GM12878 (cell line): ENCODE results near the gene ZBED5. TPM values are rescaled to one million over a fixed set of nuclear protein-coding genes. Genes with fewer than 3 reads are reported as not detected.

ENCODE experiments used
- BMI1 ChIP-seq: fragments of 450-650 bp; IDR thresholded peaks from 2 replicates; pipeline ENCODE4 v1.6.1; 2016; ENCODE audit warnings: mild to moderate bottlenecking, moderate library complexity, borderline replicate concordance
- CHD4 ChIP-seq: fragments of 200-600 bp; sonication (generic); IDR thresholded peaks from 2 replicates; pipeline ENCODE4 v1.6.1; 2016; ENCODE audit warnings: mild to moderate bottlenecking
- ELK1 ChIP-seq: IDR thresholded peaks from 2 replicates; pipeline ENCODE4 v1.6.1; 2012; ENCODE audit warnings: low read depth, low read length, improper control_type of control experiment
- IRF5 ChIP-seq: fragments of 450-650 bp; IDR thresholded peaks from 2 replicates; pipeline ENCODE4 v1.6.1; 2017; ENCODE audit warnings: borderline replicate concordance
- JUND ChIP-seq: IDR thresholded peaks from 2 replicates; pipeline ENCODE4 v1.6.1; 2012; ENCODE audit warnings: low read depth, mild to moderate bottlenecking, low read length, improper control_type of control experiment, moderate library complexity
- KDM1A ChIP-seq: fragments of 200-600 bp; sonication (generic); IDR thresholded peaks from 2 replicates; pipeline ENCODE4 v1.6.1; 2016; ENCODE audit warnings: borderline replicate concordance
- KLF5 ChIP-seq: fragments of 450-650 bp; IDR thresholded peaks from 2 replicates; pipeline ENCODE4 v1.6.1; 2014; ENCODE audit warnings: mild to moderate bottlenecking; ENCODE audit not compliant: partially characterized antibody
- LARP7 ChIP-seq: fragments of 450-650 bp; IDR thresholded peaks from 2 replicates; pipeline ENCODE4 v1.6.1; 2017; ENCODE audit warnings: mild to moderate bottlenecking
- MTA2 ChIP-seq: fragments of 450-650 bp; IDR thresholded peaks from 2 replicates; pipeline ENCODE4 v1.6.1; 2016; ENCODE audit warnings: low read depth, mild to moderate bottlenecking, moderate library complexity
- MXI1 ChIP-seq: fragments of 150-350 bp; IDR thresholded peaks from 2 replicates; pipeline ENCODE4 v1.6.1; 2011; ENCODE audit warnings: low read depth, mild to moderate bottlenecking, inconsistent platforms, low read length, improper control_type of control experiment
- MYC ChIP-seq: IDR thresholded peaks from 2 replicates; pipeline ENCODE4 v1.6.1; 2011; ENCODE audit warnings: mild to moderate bottlenecking, low read length, moderate library complexity, inconsistent platforms; ENCODE audit not compliant: insufficient read depth, insufficient replicate concordance, insufficient read length, severe bottlenecking
- NFYA ChIP-seq: IDR thresholded peaks from 2 replicates; pipeline ENCODE4 v1.6.1; 2011; ENCODE audit warnings: low read depth, mild to moderate bottlenecking, low read length, improper control_type of control experiment, borderline replicate concordance
- PAX8 ChIP-seq: fragments of 450-650 bp; IDR thresholded peaks from 2 replicates; pipeline ENCODE4 v1.6.1; 2017; ENCODE audit warnings: mild to moderate bottlenecking, moderate library complexity
- RB1 ChIP-seq: fragments of 450-650 bp; formaldehyde crosslinking; IDR thresholded peaks from 2 replicates; pipeline ENCODE4 v1.6.1; 2017; ENCODE audit warnings: mild to moderate bottlenecking, borderline replicate concordance
- RCOR1 ChIP-seq: conservative IDR thresholded peaks from 2 replicates; pipeline ENCODE4 v1.6.1; 2012; ENCODE audit warnings: low read depth, low read length, improper control_type of control experiment
- STAT1 ChIP-seq: fragments of 450-650 bp; conservative IDR thresholded peaks from 2 replicates; pipeline ENCODE4 v1.6.1; 2014; ENCODE audit warnings: antibody characterized with exemption, mild to moderate bottlenecking
- SUPT20H ChIP-seq: IDR thresholded peaks from 2 replicates; pipeline ENCODE4 v1.6.1; 2011; ENCODE audit warnings: low read depth, mild to moderate bottlenecking, low read length, moderate library complexity, borderline replicate concordance; ENCODE audit not compliant: control insufficient read depth
- TAF1 ChIP-seq: IDR thresholded peaks from 2 replicates; pipeline ENCODE4 v1.6.1; 2011; ENCODE audit warnings: mild to moderate bottlenecking, low read depth, low read length, borderline replicate concordance
- TCF3 ChIP-seq: IDR thresholded peaks from 2 replicates; pipeline ENCODE4 v1.6.1; 2012; ENCODE audit warnings: low read depth, mild to moderate bottlenecking, low read length, borderline replicate concordance; ENCODE audit not compliant: insufficient read depth
- TCF7 ChIP-seq: IDR thresholded peaks from 2 replicates; pipeline ENCODE4 v1.6.1; 2014; ENCODE audit warnings: antibody characterized with exemption, borderline replicate concordance
- YBX1 ChIP-seq: fragments of 450-650 bp; IDR thresholded peaks from 2 replicates; pipeline ENCODE4 v1.6.1; 2016; ENCODE audit warnings: antibody characterized with exemption
- ZBTB11 ChIP-seq: fragments of 450-650 bp; formaldehyde crosslinking; IDR thresholded peaks from 2 replicates; pipeline ENCODE4 v1.5.0; 2022; ENCODE audit warnings: mild to moderate bottlenecking, missing genetic modification characterization
- ZNF274 ChIP-seq: IDR thresholded peaks from one replicate; pipeline ENCODE4 v1.8.0; 2011; ENCODE audit not compliant: insufficient read length, insufficient read depth
- polyA plus RNA-seq, 11 experiments: library from polyadenylated mRNA; depleted of rRNA in 4 of 11; unstranded in 6 of 11; stranded (reverse) in 5 of 11; fragments of >200 nt; fragmentation: Nextera tagmentation in 4 of 11; fragmentation: Illumina TruSeq in 1 of 11; extraction: Ambion mirVana in 4 of 11; extraction: Trizol in 1 of 11; gene quantifications; 1 replicate in 1 of 11; 2 replicates in 10 of 11; pipeline versions ENCODE4 v1.2.1 to v1.2.3, GENCODE V29; 2011 to 2016; ENCODE audit warnings: inconsistent platforms in 2 of 11, missing spikeins in 2 of 11, low read depth in 1 of 11
- total RNA-seq, 4 experiments: library from RNA; depleted of rRNA in 3 of 4; stranded (reverse); fragments of >200 nt in 3 of 4; fragmentation: Illumina TruSeq in 1 of 4; extraction: Trizol in 1 of 4; gene quantifications; 2 replicates each; pipeline versions ENCODE4 v1.2.1 to v1.2.3, GENCODE V29; 2013 to 2021
- TF ChIP-seq, protein P1 (sequence below): IDR thresholded peaks from 2 replicates; pipeline ENCODE4 v1.6.1; 2011; ENCODE audit warnings: low read depth, low read length, improper control_type of control experiment, borderline replicate concordance

ZBED5 gene
- total and polyA plus RNA-seq, 10 of the 15 experiments (the other 5 are each of a cell fraction or from before 2014, with no cell fraction given), result 27.3 to 86.8 (median 37.6) TPM

DNA sequence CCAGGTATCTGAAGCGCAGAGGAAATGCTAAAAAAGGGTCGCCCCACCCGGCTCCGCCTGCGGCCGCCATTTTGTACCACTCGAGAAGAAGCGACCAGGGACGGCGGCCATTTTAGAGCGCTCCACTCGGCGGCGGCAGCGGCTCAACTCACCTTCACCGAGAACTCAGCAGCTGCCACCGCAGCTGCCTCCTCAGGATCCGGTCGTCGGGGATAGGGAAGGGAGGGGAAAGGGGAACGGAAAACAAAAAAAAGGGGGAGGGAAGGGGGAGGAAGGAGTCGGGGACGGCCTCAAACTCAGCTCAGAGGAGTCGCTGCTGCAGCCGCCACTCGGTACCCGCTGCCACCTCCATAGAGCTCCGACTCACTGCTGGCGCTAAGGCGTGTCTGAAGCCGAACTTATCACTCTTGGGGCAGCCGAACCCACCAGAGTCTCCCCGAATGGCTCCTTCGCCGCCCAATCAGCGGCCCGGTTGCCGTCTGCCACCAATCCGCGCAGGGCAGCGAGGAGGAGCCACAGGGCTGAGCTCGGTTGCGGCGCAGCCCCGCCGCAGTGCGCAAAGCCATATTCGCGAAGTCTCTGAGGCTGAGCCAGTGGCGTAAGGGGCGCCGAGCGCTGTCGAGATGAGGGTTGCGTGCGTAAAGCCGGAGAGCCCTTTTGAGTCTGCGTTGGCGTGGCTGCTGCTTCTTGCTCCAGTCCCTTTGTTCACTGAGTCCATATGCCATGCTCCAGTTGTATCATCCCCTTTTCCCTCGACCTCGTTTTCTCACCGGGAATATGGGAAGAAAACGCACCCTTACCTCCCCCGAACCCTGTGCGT is 49.1 kb downstream of the ZBED5 start, which contains the start of gene EIF4G2 (continued):
- TF ChIP-seq KDM1A (no peak), PAX8 (0 out of 2 replicates have a peak, but pooled peaks have one; percentile 35), TCF7 (no peak), IRF5 (0 out of 2 replicates have a peak, but pooled peaks have one; percentile 33), ZBTB11 (peak; percentile 35; the same call in 1 of the 2 replicates), JUND (no peak), RCOR1 (0 out of 2 replicates have a peak, but pooled peaks have one; percentile 32), YBX1 (no peak), SUPT20H (no peak), NFYA (no peak; the same call in 1 of the 2 replicates), ELK1 (peak; percentile 71), TAF1 (peak; percentile 93), TCF3 (peak; percentile 96), KLF5 (no peak), CHD4 (no peak), BMI1 (no peak; the same call in 1 of the 2 replicates), MXI1 (peak; percentile 74), MYC (no peak), LARP7 (peak; percentile 67; the same call in 1 of the 2 replicates), ZNF274 (no peak), STAT1 (no peak), MTA2 (peak; percentile 33; the same call in 1 of the 2 replicates), RB1 (peak; percentile 61; the same call in 1 of the 2 replicates)
- TF ChIP-seq, protein P1, sequence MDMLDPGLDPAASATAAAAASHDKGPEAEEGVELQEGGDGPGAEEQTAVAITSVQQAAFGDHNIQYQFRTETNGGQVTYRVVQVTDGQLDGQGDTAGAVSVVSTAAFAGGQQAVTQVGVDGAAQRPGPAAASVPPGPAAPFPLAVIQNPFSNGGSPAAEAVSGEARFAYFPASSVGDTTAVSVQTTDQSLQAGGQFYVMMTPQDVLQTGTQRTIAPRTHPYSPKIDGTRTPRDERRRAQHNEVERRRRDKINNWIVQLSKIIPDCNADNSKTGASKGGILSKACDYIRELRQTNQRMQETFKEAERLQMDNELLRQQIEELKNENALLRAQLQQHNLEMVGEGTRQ, result no peak
